GM19351 (cell line): ENCODE measurements around the gene PPP4R3A.
"Not testable (repeated sequence)": the region's sequence is repeated elsewhere in the genome, so short reads cannot be mapped to it uniquely, and the experiment has no call there.

ENCODE experiments used
- ATAC-seq: cut with Tn5 transposase; IDR thresholded peaks from one replicate; pipeline ENCODE4 v1.9.1; 2021; ENCODE audit warnings: mild to moderate bottlenecking, moderate library complexity; ENCODE audit not compliant: unreplicated experiment

Gene PPP4R3A

DNA sequence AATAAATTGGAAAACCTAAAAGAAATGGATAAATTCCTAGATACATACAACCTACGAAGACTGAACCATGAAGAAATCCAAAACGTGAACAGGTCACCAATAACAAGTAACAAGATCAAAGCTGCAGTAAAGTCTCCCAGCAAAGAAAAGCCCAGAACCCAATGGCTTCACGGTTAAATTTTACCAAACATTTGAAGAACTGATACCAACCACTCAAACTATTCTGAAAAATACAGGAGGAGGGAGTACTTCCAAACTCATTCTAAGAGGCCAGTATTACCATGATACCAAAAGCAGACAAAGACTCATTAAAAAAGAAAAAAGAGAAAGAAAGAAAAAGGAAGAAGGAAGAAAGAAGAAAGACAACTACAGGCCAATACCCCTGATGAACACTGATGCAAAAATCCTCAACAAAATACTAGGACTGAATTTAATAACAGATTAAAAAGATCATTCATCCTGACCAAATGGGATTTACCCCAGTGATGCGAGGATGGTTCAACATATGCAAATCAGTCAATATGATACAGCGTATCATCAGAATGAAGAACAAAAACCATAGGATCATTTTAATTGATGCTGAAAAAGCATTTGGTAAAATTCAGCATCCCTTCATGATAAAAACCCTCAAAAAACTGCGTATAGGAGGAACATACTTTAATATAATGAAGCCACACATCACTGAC is 65.6 kb downstream of the PPP4R3A start:
- ATAC-seq = no peak

DNA sequence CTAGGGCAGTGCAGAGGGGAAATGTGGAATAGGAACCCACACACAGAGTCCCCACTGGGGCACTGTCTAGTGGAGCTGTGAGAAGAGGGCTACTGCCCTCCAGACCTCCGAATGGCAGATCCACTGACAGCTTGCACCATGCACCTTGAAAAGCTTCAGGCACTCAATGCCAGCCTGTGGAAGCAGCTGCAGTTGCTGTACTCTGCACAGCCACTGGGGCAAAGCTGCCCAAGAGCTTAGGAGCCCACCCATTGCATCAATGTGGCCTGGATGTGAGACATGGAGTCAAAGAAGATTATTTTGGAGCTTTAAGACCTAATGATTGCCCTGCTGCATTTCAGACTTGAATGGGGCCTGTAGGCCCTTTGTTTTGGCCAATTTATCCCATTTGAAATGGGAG is 70.8 kb downstream of the PPP4R3A start:
- no peak for ATAC-seq

DNA sequence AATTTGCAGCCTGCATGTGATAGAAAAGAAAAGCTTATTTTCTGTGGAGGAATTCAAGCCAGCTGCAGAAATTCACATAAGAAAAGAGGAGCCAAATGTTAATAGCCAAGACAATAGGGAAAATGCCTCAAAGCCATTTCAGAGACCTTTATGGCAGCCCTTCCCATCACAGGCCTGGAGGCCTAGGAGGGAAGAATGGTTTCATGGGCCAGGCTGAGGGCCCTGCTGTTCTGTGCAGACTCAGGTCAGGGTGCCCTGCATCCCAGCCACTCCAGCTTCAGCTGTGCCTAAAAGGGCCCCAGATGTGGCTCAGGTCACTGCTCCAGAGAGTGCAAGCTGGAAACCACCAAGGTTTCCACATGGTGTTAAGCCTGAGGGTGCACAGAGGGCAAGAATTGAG is 71.3 kb downstream of the PPP4R3A start:
- ATAC-seq = no peak

DNA sequence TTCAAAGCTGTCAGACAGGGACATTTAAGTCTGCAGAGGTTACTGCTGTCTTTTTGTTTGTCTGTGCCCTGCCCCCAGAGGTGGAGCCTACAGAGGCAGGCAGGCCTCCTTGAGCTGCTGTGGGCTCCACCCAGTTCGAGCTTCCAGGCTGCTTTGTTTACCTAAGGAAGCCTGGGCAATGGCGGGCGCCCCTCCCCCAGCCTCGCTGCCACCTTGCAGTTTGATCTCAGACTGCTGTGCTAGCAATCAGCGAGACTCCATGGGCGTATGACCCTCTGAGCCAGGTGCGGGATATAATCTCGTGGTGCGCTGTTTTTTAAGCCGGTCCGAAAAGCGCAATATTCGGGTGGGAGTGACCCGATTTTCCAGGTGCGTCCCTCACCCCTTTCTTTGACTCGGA is 73.8 kb downstream of the PPP4R3A start:
- ATAC-seq = not testable (repeated sequence)

DNA sequence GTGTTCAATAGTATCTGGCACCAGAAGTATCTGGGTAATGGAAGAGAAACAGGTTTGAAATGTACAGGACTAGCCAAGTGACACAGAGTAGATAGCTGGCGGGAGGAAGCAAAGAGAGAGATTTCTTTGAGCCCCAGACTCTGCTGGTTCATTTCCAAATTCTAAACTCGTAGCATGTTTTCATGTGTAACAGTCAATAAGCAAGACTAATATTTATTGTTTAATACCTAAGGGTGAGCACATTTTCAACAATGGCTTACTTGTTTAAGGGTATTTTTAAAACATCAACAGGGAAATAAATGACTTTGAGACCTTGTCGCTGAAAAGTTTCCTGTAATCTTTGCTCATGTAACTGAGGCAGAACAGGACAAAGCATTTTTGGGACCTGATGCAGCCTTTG is 80.7 kb downstream of the PPP4R3A start:
- ATAC-seq = no peak

DNA sequence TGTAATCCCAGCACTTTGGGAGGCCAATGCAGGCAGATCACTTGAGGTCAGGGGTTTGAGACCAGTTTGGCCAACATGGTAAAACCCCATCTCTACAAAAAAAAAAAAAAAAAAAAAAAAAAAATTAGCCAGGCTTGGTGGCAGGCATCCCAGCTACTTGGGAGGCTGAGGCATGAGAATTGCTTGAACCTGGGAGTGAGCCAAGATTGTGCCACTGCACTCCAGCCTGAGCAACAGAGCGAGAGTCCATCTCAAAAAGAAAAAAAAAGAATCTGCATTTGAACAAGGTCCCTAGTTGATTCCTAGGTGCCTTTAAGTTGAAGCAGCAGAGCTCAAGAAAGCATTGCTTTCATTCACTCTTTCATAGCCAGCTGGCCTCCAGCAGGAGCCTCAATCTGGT is 81.2 kb downstream of the PPP4R3A start:
- not testable (repeated sequence) for ATAC-seq

DNA sequence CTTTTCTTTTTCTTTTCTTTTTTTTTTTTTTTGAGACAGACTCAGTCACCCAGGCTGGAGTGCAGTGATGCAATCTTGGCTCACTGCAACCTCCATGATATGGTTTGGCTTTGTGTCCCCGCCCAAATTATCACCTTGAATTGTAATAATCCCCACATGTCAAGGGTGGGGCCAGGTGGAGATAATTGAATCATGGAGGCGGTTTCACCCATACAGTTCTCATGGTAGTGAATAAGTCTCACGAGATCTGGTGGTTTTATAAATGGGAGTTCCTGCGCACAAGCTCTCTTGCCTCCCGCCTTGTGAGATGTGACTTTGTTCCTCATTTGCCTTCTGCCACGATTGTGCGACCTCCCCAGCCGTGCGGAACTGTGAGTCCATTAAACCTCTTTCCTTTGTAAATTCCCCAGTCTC is 84.6 kb downstream of the PPP4R3A start:
- ATAC-seq = not testable (repeated sequence)

DNA sequence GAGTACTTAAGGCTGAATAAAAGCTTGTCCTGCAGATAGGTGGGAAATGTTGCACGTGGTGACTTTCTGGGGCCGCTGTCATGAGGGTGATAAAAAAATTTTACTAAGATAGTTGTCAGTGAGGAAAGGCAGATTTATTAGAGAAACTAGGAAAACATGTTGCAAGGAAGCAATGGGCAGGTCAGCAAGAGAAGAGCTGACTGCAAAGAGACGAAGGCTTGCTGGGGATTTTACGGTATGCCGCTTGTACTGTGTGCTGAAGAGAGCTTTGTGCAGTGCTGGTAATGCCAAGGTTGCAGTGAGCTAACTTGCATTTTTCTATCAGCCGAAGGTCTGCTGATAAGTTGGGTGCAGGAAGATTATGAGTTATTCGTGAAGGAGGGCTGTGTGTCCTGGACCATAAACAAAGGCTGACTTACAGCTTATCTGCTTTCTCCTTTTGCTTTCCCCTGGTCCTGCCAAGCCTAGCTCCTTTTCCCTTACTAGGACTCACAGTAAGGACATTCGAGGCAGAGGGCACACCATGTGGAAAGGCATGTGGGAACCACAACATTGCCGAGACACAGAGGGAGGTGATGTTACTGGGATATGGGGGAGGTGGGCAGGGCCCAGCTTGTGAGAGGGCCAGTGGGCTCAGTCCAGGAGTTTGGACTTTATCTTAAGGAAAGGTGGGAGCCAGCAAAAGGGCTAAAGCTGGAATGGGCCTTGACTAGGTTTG is 85.1 kb downstream of the PPP4R3A start:
- ATAC-seq = no peak

DNA sequence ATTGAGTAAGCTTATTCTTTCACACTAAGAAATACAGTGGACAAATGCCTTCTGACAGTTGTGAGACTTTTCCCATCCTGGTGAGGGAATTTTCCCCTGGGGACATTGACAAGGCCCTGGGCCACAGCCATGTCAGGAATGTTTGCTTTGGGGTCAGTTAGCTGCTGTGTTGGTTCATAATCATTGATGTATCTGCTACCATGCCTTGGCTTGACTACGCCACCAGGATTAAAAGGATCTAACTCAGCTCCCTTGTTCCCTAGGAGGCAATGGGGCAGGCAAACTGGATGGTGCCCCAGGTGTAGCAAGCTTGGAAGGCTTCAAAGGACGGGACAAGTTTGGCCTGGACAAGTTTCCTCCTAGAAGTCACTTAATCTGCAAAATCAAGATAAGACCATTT is 89.4 kb downstream of the PPP4R3A start:
- no peak for ATAC-seq

DNA sequence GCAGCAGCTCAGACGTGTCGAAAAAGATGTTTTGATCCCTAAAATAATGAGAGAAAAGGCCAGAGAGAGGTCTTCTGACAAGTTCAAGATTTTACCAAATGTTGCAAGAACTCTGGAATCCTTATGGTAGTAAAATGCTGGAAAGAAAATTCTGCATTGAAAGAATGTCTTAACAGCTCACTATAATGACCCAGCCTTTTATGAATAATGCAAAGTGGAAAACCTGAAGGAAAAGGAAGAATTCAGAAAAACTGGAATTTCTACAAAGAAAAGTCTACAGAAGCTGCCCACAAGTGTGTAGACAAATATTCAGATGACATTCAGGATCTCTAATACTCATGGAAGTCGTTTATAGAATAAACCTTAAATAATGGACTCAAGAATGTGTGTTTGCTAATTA is 90.7 kb downstream of the PPP4R3A start:
- ATAC-seq = no peak

DNA sequence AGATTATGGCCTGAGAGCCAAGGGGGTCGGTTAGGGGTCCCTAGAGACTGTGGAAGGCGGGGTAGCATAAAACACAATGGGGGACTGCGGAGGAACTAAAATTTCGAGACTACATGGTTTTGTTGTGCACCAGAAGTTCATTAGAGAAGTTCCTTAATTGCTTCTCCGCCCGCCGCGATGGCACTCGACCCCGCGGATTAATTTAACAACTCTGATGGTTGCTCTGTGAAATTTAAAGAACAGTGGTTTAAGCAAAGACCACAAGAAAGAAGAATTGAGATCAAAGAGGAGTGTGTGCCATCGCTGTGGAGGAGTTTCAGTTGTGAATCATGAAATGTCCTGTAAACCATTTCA is 91.1 kb downstream of the PPP4R3A start:
- ATAC-seq = no peak

DNA sequence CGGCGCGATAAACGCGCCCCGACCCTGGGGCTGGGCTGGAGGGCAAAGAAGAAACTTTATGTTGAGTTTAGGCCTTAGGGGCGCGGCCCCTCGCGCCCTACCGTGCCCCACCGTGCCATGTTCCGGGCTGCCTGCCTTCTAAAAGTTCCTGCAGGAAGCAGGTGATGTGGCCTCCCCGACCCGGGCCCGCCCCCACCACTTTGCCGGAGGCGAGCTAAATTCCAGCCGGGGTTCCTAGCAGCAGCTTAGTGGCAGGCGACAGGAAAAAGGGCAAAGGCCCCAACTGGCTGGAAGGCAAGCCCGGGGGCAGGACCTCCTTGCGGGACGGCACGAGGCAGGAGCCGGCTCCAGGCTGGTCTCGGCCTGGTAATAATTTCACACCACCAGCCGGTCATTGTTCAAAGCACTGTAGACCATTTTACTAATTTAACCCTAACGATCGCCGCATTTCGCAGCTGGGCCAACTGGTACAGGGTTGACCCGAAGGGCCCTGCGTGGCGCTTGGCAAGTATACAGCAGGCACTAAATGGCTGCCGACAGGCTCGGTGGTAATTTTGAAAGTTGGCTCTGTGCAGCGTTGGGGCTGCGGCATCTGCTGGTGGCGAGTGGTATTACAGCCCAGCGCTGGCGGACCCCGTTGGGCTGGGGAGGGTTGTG is 91.6 kb downstream of the PPP4R3A start:
- peak; percentile 26 for ATAC-seq

DNA sequence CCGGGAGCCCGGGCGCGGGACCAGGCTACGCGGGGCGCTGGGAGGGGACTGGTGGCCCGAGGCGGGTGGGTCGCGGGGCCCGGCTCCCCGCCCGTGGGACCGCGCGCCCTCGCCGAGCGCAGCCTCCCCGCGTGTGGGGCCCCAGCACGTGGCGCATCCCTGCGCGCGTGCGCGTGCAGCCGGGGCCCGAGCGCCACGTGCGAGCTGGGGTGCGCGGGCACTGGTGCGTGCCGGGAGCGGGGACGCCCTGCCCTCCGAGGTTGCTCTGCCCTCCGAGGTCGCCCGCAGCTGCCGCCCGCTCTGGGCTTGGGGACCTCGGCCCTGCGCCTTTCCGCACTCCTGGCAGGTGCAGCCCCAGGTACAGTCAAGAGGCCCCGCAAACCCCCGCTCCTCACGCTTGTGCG is 92.1 kb downstream of the PPP4R3A start:
- peak; percentile 24 for ATAC-seq

DNA sequence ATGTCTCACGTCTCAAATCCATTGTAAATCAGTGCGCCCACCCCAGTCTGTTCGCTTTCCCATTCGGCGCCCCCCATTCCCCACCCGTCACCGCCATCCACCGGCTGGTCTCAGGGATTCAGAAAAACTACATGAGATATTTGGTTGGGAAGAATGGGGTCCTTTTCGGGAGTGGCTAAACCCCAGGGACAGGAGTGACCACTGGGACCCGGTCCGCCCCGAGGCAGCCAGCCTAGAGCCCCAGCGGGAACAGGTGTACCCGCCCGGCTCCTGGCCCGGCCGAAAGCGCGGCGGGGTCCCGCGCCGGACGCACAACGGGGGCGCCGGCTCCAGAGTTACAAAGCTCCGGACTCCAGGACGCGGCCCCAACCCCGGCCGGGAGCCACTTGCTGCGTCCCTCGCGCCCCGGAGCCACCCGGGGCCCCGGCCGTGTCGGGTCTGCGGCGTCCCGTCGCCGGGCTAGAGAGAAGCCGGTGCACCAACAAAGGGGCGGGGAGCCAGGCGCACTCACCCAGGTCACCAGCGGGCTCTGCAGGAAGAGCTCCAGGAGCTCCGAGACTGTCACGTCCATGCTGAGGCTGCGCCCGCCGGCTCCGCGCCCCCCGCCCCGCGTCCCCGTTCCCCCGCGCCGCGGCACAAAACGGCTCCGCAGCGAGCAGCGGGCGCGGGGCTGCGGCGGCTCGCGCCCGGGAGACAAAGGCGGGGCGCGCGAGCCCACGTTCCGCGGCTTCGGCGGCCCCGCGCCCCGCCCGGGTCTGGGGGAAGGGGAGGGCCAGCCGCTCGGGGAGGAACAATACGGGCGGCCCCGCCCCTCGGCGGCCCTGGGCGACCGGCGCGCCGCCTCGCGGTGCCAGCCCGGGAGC is 92.8 kb downstream of the PPP4R3A start, which contains the start of gene CCDC88C:
CCDC88C (minus strand) TSS at position 701 of the 863 bp plus-strand sequence; CDS start at position 571, 130 bp downstream.
- ATAC-seq = peak; percentile 44

DNA sequence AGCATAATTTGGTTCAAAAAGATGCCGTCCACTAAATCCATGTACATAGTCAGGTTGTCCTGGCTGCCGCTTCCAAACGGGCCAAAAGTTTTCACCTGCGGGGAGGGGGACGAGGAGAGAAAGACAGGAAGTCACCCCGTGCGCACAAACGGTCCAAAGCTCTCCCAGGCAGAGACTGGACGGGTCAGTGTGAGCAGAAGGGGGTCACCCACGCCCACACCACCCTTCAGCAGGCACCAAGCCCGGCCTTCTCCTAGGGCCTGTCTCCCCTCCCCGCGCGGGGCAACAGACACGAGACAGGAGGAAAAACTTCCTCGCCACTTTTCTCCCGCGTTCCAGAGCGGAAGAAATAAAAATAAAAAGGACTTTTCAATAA is 93.4 kb downstream of the PPP4R3A start:
- ATAC-seq = no peak

DNA sequence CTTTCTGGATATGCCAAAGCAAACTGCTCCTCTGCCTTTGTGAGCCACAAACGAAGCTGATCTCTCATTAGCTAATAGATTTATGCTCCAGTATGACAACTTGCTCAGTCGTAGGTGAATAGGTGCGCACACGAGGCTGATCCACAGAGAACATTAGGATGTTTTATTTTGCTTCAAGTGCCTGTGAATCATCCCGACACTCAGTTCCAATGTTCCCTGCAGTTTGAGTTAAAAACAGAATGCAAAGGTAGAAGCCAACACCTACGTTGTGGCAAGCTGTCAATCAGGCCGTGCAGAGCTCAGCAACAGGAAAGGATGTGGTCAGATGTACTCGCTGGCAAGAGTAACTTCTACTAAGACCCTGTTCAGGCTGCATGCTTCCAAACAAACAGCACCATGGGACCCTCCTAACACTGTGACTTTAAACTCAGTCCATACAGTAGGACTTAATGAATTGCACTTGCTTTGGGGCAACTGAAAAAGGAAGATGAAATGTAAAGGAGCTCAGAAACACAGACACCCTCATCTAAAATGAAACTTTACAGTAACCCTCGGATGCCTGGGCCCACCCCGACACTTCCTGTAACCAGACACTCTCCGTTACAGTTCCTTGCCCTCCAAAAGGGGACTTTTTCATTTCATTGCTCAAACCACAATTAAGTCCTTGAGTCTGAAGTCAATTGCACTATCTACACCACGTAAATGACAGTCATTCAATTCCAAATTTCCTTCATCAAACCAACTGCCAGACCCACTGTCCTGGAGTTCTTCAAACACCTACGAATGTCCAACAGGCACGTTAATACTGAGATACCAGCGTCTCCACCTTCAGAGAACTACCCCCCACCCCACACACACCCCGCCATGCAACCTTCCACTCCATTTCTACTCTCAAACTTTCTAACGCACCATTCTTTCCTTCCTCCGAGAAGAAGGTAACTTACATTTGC is 94.0 kb downstream of the PPP4R3A start:
- peak; percentile 53 for ATAC-seq

DNA sequence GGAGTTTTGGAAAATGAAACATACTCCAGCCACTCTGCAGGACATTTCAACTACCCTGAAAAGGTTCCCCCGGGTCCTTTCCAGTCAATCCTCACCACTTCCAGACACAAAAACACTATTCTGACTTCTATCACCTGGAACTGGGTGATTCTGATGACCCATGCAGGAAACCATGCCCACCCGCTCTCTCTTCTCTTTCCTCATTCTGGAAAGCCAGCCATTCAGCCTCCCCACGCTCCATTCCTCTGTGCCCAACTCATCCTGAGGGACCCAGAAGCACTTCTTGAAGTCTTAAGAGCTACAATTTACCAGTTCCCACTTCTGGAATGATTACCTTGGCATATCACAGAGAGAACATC is 95.7 kb downstream of the PPP4R3A start:
- no peak for ATAC-seq

DNA sequence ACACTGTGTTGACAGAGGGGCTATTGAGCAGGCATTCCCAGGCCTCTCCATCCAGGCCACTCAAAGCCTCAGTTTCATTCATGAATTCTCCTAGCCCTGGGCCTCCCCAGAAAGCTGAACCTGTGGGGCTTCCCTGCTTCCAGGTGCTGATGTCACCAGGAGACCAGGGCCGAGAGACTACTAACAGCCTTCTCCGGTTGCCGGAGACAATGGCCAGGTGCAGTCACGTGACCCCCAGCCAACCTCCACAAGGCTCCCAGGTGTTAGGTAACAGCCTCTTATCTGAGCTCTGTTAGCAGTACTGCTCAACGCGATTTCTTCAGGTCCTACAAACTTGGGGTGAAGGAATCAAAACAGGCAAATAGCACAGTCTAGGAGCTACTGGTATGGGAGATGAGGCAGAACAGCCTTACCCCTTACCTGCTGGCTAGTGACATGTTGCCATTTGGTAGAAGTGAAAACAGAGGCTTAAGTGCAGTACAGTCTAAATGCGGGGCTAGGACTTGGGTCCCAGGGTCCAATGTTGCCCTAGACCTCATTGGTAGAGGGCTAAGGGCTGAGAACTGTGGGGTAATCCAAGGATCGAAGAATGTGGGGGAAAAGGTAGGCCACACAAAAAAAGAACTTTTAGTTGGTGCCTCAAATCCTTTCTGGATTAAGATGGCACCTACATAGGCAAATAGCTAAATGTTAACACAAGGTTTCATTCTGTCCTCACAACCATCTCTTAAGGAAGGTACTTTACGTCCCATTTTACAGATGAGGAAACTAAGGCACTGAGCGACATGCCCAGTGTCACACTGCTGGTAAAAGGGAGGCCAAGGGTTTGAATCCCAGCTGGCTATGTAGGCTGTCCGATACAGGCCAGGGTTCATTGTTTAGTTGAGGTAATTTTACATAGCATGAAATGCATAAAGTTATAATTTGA is 96.3 kb downstream of the PPP4R3A start:
- ATAC-seq = no peak

DNA sequence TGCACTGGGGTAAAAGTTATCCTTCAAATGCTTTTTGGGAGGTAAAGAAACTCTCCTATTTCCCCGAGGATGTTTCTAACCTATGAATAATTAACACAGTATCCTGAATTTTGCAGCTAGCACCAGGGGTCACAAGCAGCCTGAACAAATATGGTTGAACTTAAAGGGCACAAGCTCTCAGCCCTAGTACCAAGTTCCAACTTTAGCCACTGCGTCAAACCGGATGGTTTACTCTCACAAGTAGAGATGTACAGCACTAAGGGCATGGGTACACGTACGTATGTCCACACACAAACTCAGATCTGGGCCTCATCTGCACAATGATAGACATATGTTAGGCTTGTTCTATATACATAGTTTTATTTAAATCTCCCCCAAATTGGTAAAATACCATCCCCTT is 97.2 kb downstream of the PPP4R3A start:
- no peak for ATAC-seq
